NCI-H2029 treated with DMSO at 0.1 percent for 48 hours (cell line): ENCODE measurements around the gene DNAH11.

Experiments used
- DNase-seq: peaks from one replicate; lab custom pipeline; 2025; lab: John Stamatoyannopoulos, UW

DNAH11 gene

GRCh38 chr7:21550821-21551531 is 8.1 kb downstream of the DNAH11 start:
- no peak for DNase-seq

GRCh38 chr7:21562385-21562784 is 19.5 kb downstream of the DNAH11 start:
- no peak for DNase-seq

GRCh38 chr7:21565614-21566013 is 22.8 kb downstream of the DNAH11 start:
- no peak for DNase-seq

- no peak for DNase-seq
These were observed 23.3 kb downstream of the DNAH11 start for GRCh38 chr7:21566094-21566493.

GRCh38 chr7:21568762-21569161 is 25.9 kb downstream of the DNAH11 start:
- peak; percentile 7 for DNase-seq

GRCh38 chr7:21572331-21573313 is 29.8 kb downstream of the DNAH11 start:
- no peak for DNase-seq

GRCh38 chr7:21579341-21580072 is 36.7 kb downstream of the DNAH11 start:
- no peak for DNase-seq

GRCh38 chr7:21580073-21580521 is 37.3 kb downstream of the DNAH11 start:
- DNase-seq: no peak

GRCh38 chr7:21585070-21585724 is 42.4 kb downstream of the DNAH11 start:
- DNase-seq: no peak

- DNase-seq: no peak
These were observed 44.4 kb downstream of the DNAH11 start for GRCh38 chr7:21587139-21587784.

- DNase-seq: no peak
These were observed 54.0 kb downstream of the DNAH11 start for GRCh38 chr7:21596801-21597200.

GRCh38 chr7:21603462-21603861 is 60.6 kb downstream of the DNAH11 start:
- no peak for DNase-seq

- no peak for DNase-seq
These were observed 61.3 kb downstream of the DNAH11 start for GRCh38 chr7:21603972-21604749.

- no peak for DNase-seq
These were observed 62.3 kb downstream of the DNAH11 start for GRCh38 chr7:21605008-21605585.

- DNase-seq: no peak
These were observed 65.6 kb downstream of the DNAH11 start for GRCh38 chr7:21608465-21608864.

- no peak for DNase-seq
These were observed 68.3 kb downstream of the DNAH11 start for GRCh38 chr7:21611129-21611528.

- DNase-seq: no peak
These were observed 73.3 kb downstream of the DNAH11 start for GRCh38 chr7:21616091-21616490.

- no peak for DNase-seq
These were observed 74.1 kb downstream of the DNAH11 start for GRCh38 chr7:21616796-21617436.

GRCh38 chr7:21617513-21617912 is 74.7 kb downstream of the DNAH11 start:
- DNase-seq: no peak
